ENCODE data around the gene TTC27. TPM values are rescaled to one million over a fixed set of nuclear protein-coding genes. Genes with fewer than 3 reads are reported as not detected.

The TTC27 gene
- total RNA-seq, 6 donors from 2014 or later: 9.4 to 24.0 (median 12.3) TPM

DNA sequence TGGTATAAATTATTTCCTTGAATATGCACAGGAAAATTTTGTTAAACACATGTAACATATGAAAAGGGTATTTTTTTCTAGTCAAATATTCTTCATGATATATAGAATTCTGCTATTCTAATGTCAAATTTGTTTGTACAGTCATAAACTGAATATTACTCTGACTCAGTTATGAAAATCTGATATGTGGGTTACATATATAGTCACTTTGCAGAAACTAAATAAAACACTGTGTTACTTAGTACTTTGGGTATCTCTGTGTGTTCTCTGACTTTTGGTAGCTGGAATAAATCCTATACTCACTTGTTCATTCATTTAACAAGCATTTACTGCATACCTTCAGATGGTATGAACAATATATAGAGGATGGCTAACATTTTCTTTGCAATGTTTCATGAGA, 159.4 kb downstream of the TTC27 start:
- H3K9me3 ChIP-seq: no peaks in the 10 kb centered on the region
- ATAC-seq (ENCODE audit: low FRiP score in 2 of 2) (no peak), DNase-seq (no peak)
- H3K4me3 ChIP-seq: no peak overlapping the region
- no peak overlapping the region for H3K27ac ChIP-seq
- peaks cover 0 to 3% (median under 1%) of the 10 kb centered on the region in 4 donors for H3K4me1 ChIP-seq
- H3K36me3 ChIP-seq: peaks cover 0 to 13% (median 3%) of the 10 kb centered on the region in 4 donors
- H3K27me3 ChIP-seq: no peaks in the 10 kb centered on the region
- TF ChIP-seq POLR2A (IDR thresholded peaks at IDR 0.05) (no peak), POLR2AphosphoS5 (IDR thresholded peaks at IDR 0.05) (no peak), CTCF (IDR thresholded peaks at IDR 0.05) (no peak), EP300 (IDR thresholded peaks at IDR 0.05) (no peak)

GRCh38 chr2:32788114-32788513, 160.3 kb downstream of the TTC27 start:
- Histone ChIP-seq H3K9me3 (no peaks in the 10 kb centered on the region), H3K27me3 (no peaks in the 10 kb centered on the region), H3K36me3 (peaks cover 0 to 12% (median 2%) of the 10 kb centered on the region in 4 donors), H3K4me3 (no peak overlapping the region), H3K4me1 (peaks cover 0 to 8% (median 3%) of the 10 kb centered on the region in 4 donors), H3K27ac (no peak overlapping the region)
- ATAC-seq (ENCODE audit: low FRiP score in 2 of 2) (no peak), DNase-seq (no peak)
- TF ChIP-seq CTCF (IDR thresholded peaks at IDR 0.05) (no peak), EP300 (IDR thresholded peaks at IDR 0.05) (no peak), POLR2A (IDR thresholded peaks at IDR 0.05) (no peak), POLR2AphosphoS5 (IDR thresholded peaks at IDR 0.05) (no peak)
- 64 to 77% methylated on average over 1 of the region's 1 CpG for WGBS, 2 donors

GRCh38 chr2:32792416-32792815, 164.6 kb downstream of the TTC27 start:
- TF ChIP-seq POLR2AphosphoS5 (IDR thresholded peaks at IDR 0.05) (no peak), EP300 (IDR thresholded peaks at IDR 0.05) (no peak), CTCF (IDR thresholded peaks at IDR 0.05) (no peak), POLR2A (IDR thresholded peaks at IDR 0.05) (no peak)
- DNase-seq: peak in 1 of 2 donors; percentile 59
- Histone ChIP-seq H3K4me1 (peaks cover 0 to 8% (median 3%) of the 10 kb centered on the region in 4 donors), H3K27ac (no peak overlapping the region), H3K27me3 (no peaks in the 10 kb centered on the region), H3K36me3 (peaks cover 0 to 3% (median 0%) of the 10 kb centered on the region in 4 donors), H3K4me3 (no peak overlapping the region), H3K9me3 (no peaks in the 10 kb centered on the region)
- 70 to 71% methylated on average over 1 of the region's 1 CpG for WGBS, 2 donors
- no peak for ATAC-seq (ENCODE audit: low FRiP score in 2 of 2)

DNA sequence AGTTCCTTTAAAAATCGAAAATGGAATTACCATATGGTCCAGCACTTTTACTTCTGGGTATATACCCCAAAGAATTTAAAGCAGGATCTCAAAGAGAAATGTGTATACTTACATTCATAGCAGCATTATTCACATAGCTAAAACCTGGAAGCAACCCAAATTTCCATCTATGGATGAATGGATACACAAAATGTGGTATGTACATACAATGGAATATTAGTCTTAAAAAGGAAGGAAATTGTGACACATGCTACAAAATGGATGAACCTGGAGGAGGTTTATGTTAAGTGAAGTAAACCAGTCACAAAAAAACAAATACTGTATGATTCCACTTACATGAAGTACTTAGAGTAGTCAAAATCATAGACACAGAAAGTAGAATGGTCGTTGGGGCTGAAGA, 171.0 kb downstream of the TTC27 start:
- no peaks in the 10 kb centered on the region for H3K4me1 ChIP-seq
- no peak for DNase-seq
- H3K36me3 ChIP-seq: no peaks in the 10 kb centered on the region
- H3K27me3 ChIP-seq: no peaks in the 10 kb centered on the region
- H3K4me3 ChIP-seq: no peak overlapping the region
- H3K9me3 ChIP-seq: no peaks in the 10 kb centered on the region
- WGBS, 2 donors: 76 to 87% methylated on average over 2 of the region's 2 CpGs
- H3K27ac ChIP-seq: no peak overlapping the region
- TF ChIP-seq EP300 (IDR thresholded peaks at IDR 0.05) (no peak), POLR2A (IDR thresholded peaks at IDR 0.05) (no peak), CTCF (IDR thresholded peaks at IDR 0.05) (no peak), POLR2AphosphoS5 (IDR thresholded peaks at IDR 0.05) (no peak)
- ATAC-seq (ENCODE audit: low FRiP score in 2 of 2): no peak

GRCh38 chr2:32801741-32802140, 173.9 kb downstream of the TTC27 start:
- Histone ChIP-seq H3K36me3 (no peaks in the 10 kb centered on the region), H3K4me3 (no peak overlapping the region), H3K27ac (no peak overlapping the region), H3K27me3 (no peaks in the 10 kb centered on the region), H3K9me3 (no peaks in the 10 kb centered on the region), H3K4me1 (no peaks in the 10 kb centered on the region)
- TF ChIP-seq CTCF (IDR thresholded peaks at IDR 0.05) (no peak), POLR2AphosphoS5 (IDR thresholded peaks at IDR 0.05) (no peak), EP300 (IDR thresholded peaks at IDR 0.05) (no peak), POLR2A (IDR thresholded peaks at IDR 0.05) (no peak)
- no peak for ATAC-seq (ENCODE audit: low FRiP score in 2 of 2)
- no peak for DNase-seq
- WGBS, 2 donors: 93 to 98% methylated on average over 3 of the region's 3 CpGs
